GM19395 (cell line): ENCODE results near the gene LPCAT1.
"Not testable (repeated sequence)": the region's sequence is repeated elsewhere in the genome, so short reads cannot be mapped to it uniquely, and the experiment has no call there.

ENCODE experiments used
- ATAC-seq: cut with Tn5 transposase; IDR thresholded peaks from one replicate; pipeline ENCODE4 v1.9.1; 2021; ENCODE audit warnings: mild to moderate bottlenecking, moderate library complexity; ENCODE audit not compliant: unreplicated experiment

LPCAT1 gene

GRCh38 chr5:1481266-1481958 is 42.3 kb downstream of the LPCAT1 start:
- no peak for ATAC-seq

- ATAC-seq = no peak
These were observed 43.0 kb downstream of the LPCAT1 start for GRCh38 chr5:1480806-1481205.

GRCh38 chr5:1480217-1480616 is 43.5 kb downstream of the LPCAT1 start:
- no peak for ATAC-seq

GRCh38 chr5:1479581-1480188 is 44.1 kb downstream of the LPCAT1 start:
- ATAC-seq = no peak

- no peak for ATAC-seq
These were observed 44.7 kb downstream of the LPCAT1 start for GRCh38 chr5:1479066-1479465.

- ATAC-seq = no peak
These were observed 45.3 kb downstream of the LPCAT1 start for GRCh38 chr5:1478271-1479035.

DNA sequence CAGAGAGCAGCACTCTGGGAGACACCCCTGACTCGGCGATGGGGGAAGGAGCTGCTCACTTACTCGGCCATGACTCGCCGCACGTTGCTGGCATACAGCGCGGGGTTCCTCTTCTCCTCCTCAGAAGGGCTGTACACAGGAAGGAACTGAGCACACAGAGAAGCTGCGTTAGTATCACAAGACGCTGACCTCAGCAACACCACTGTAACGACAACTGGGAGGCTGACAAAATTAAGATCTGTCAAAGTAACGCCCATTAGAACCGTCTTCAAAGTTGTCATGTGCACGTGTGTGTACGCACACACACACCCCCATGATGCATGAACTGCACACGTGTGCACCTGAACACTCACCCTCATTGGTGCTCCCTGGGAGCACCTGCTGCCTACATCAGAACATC is 46.4 kb downstream of the LPCAT1 start:
- no peak for ATAC-seq

DNA sequence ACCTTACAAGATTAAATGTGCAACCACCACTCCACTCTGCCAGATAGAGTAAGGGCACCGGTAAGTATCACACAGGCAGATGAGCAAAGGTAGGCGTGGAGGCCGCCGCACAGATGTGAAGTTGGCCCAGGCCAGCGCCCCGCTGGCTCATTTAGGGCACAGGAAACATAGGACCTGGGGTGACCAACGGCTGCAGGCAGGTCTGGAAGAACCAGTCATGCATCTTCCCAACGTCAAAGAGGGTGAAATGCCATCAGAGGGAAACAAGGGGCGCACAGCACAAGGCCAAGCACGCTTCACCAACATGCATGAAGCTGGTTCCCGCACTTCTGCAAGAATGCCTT is 46.8 kb downstream of the LPCAT1 start:
- ATAC-seq = no peak

DNA sequence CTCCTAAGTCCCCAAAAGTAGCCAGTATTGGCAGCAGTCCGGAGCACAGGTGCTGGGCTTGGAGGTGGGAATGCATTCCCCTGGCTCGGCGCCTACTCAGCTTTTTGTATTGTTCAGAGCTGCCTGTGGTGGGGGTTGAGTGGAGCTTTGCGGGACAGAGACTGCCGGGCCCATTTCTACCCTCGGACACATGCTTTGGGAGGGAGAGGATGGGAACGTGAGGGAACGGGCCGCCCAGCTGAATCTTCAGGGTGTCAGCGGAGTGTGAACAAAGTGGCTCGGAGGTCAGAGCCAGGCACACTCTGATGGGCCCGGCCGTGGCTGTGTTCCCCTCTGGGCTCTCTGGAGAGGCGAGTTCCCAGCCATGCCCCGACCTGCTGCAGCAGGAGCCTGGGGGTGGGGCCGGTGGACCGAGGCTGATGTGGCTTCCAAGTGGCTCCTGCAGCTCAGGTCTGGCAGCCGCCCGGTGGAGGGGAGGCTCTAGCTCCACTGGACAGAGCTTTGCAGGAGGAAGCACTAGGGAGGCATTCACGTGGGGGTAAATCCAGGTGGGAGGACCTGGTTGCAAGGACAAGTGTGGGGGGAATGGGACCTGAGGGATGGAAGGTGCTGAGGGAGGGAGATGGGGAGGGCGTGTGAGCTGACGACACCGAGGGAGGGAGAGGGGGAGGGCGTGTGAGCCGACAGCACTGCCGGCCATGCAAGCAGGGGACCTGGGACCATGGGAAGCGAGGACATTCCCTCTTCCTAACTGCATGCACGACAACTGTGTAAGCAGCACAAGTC is 47.4 kb downstream of the LPCAT1 start:
- no peak for ATAC-seq

DNA sequence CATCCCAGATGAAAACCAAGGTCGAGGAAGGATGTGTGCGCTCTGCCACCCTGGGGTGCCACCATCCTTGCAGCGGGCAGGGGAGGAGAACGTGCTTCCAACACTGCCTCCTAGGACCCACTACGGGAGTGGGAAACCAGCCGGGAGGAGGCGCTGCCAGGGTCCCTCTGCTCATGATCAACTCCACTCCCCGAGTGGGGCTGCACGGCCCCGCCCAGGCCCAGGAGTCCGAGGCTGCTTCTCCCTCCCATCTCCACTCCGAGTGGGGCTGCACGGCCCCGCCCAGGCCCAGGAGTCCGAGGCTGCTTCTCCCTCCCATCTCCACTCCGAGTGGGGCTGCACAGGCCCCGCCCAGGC is 48.2 kb downstream of the LPCAT1 start:
- not testable (repeated sequence) for ATAC-seq

- no peak for ATAC-seq
These were observed 48.8 kb downstream of the LPCAT1 start for GRCh38 chr5:1474866-1475543.

DNA sequence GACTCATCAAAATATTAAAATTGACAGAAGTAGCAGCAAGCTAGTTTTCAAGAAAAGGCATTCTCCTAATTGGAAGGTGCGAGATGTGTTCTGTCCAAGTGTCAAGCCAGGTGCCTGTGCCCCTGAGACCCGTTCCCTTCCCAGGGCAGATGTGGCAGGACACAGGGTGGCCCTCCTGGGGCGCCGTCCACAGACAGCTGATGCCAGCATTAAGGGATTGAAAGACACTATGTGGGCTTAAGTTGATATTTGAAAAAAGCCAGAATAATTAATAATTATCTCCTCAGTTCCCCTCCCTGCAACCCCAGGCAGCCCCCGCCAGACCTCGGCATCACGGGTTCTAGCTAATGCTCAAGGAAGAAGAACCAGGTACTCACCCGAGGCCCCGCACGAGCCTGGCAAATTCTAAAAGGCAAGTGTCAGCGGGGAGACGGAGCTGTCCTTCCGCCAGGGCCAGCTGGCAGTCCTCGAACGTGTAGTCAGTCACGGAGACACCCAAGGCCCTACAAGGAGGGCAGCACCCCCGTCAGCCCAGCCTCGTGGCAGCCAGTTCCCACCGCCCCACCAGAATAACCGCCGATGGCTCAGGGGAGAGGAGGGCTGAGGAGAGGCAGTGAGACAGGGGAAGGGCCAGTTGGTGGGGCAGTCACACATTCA is 49.4 kb downstream of the LPCAT1 start:
- no peak for ATAC-seq

DNA sequence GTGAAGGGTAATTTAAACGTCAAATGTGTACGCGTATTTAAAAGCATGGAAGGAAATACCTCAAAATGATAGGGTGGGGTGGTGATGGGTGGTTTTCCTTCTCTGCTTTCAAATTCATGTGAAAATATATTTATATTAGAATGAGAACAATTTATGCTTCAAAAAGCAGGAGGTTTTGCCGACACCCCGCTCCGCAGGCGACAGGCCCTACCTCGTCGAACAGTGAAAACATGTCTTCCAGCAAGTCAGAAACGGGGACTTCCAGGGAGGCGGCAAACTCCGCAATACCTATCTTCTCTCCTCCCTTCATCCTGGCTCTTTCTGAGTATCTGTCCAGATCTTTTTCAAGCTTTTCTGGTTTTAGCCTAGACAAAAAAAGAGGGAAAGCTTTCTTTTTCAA is 50.0 kb downstream of the LPCAT1 start:
- ATAC-seq = no peak

- ATAC-seq = no peak
These were observed 50.7 kb downstream of the LPCAT1 start for GRCh38 chr5:1472964-1473628.

DNA sequence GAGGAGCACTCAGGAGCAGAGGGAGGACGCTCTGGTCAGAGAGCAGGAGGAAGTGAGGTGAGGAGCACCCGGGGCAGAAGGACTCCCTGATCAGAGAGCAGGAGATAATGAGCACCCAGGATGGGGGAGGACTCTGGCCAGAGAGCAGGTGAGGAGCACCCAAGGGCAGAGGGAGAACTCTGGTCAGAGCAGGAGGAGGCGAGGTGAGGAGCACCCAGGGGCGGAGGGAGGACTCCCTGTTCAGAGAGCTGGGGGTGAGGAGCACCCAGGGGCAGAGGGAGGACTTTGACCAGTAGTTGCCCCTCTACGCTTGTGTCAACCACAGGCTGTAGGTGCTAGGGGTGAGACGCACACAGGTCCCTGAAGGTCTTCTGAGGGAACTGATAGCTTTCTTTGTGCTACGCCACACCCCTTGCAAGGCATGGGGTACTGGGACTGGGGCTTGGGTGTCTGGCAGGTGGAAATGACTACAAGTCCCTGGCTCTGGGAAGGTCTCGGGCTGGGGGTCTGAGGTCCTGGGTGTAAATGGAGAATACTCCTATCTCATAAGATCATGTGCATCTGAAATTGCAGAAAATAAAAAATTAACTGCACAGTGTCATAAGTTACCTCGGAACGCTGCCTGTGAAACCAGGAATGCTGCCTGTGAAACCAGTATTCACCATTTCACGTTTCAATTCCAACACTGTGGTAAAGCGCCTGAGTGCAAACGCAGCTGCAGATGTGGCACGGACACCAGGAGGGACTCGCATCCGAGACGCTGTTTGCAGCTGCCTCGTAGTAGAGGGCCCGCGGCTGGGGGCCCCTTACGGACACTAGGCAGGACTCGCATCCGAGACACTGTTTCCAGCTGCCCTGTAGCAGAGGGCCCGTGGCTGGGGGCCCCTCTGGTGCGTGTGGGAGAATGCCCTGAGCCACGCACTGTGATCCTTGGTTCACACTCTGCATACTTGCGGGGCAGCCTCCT is 51.5 kb downstream of the LPCAT1 start:
- no peak for ATAC-seq

DNA sequence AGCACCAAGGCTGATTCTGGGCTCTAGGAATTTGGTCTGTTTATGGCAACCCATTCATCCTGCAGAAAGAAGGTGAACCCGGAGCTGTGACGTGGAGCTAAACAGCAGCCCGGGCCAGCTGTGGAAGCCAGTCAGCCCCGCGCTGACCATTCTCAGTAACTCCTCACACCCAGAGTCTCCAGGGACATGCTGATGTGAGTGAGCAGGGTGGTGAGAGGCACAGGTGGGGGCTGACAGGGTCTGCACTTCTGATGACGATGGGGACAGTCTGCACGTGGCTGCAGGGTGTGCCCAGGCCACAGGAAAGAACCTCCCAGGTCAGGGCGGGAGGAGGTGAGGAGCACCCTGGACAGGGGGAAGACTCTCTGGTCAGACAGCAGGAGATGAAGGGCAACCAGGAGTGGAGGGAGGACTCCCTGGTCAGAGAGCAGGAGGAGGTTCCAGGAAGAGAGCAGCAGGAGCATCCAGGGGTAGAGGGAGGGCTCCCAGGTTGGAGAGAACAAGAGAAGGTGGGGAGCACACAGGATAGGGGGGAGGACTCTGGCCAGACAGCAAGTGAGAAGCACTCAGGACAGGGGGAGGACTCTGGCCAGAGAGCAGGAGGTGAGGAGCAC is 52.4 kb downstream of the LPCAT1 start:
- ATAC-seq = no peak

- no peak for ATAC-seq
These were observed 53.0 kb downstream of the LPCAT1 start for GRCh38 chr5:1470762-1471211.
